Epithelial cell of proximal tubule (primary cell): ENCODE measurements around the gene BLMH. TPM values are rescaled to one million over a fixed set of nuclear protein-coding genes. Genes with fewer than 3 reads are reported as not detected.

Experiments used
- DNase-seq: peaks from one replicate; pipeline ENCODE4 v3.0.0-alpha.2; 2011; ENCODE audit warnings: low read depth
- H3K4me3 ChIP-seq: 2 replicates; pipeline ENCODE4 v1.5.1; 2011; ENCODE audit warnings: low read depth, mild to moderate bottlenecking, low read length
- total RNA-seq: library from RNA; depleted of rRNA; stranded (reverse); fragments of >200 nt; gene quantifications from 2 replicates; pipeline ENCODE4 v1.2.3, GENCODE V29; 2015
- TF ChIP-seq, protein P1 (sequence below): conservative IDR thresholded peaks from 2 replicates; pipeline ENCODE4 v1.5.1; 2012; ENCODE audit warnings: low read depth, mild to moderate bottlenecking, low read length

BLMH gene
- total RNA-seq, 1 donor from 2014 or later, result 16.8 TPM

DNA sequence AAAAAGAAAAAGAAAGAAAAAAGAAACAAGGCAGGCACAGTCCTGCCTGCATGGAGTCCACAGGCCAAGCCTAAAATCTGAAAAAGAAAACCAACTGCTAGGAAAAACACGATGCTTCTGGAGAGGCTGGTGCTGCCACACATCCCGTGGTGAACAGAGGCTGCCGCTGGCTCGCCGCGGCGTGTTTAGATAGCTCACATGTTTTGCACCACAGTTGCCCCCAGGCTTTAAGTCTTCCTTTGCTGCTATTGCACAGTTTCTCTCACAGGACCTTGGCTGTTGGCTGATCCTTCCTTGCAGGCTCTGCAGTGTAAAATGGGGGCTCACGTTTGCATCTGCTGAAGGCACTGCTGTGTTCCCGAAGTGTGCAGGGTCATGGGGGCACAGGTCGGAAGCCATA lies 64.9 kb downstream of the BLMH start:
- TF ChIP-seq, protein P1, sequence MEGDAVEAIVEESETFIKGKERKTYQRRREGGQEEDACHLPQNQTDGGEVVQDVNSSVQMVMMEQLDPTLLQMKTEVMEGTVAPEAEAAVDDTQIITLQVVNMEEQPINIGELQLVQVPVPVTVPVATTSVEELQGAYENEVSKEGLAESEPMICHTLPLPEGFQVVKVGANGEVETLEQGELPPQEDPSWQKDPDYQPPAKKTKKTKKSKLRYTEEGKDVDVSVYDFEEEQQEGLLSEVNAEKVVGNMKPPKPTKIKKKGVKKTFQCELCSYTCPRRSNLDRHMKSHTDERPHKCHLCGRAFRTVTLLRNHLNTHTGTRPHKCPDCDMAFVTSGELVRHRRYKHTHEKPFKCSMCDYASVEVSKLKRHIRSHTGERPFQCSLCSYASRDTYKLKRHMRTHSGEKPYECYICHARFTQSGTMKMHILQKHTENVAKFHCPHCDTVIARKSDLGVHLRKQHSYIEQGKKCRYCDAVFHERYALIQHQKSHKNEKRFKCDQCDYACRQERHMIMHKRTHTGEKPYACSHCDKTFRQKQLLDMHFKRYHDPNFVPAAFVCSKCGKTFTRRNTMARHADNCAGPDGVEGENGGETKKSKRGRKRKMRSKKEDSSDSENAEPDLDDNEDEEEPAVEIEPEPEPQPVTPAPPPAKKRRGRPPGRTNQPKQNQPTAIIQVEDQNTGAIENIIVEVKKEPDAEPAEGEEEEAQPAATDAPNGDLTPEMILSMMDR, result no peak
- H3K4me3 ChIP-seq, result no peak overlapping the region
- no peak for DNase-seq

- no peak overlapping the region for H3K4me3 ChIP-seq
- TF ChIP-seq, protein P1, result no peak
- no peak for DNase-seq
Measured at GRCh38 chr17:30225919-30226553, 65.7 kb downstream of the BLMH start.

DNA sequence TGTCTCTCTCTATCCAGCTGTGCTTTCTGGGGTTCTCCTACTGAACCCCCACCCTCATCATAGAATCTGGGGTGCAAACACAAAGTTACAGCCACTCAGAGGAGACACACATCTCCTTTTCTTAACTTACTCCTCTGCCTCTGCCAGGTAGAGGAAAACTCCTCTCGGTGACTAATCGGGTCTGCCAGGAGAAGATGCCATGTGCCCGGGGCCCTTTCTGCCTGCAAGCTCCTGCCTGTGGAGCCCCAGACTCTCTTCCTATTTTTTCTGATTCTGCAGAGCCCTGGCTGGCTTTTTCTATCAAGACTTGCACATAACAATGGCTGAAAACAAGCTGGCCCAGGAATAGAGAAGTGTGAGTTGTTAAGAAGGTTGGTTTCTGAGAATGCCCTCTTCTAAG lies 66.6 kb downstream of the BLMH start:
- TF ChIP-seq, protein P1, result no peak
- H3K4me3 ChIP-seq, result no peak overlapping the region

GRCh38 chr17:30224419-30224960 lies 67.3 kb downstream of the BLMH start:
- TF ChIP-seq, protein P1, result no peak
- no peak for DNase-seq
- no peak overlapping the region for H3K4me3 ChIP-seq

More for the DNA sequence above, 66.6 kb downstream of the BLMH start:
- DNase-seq, result no peak

- TF ChIP-seq, protein P1, result no peak
- no peak overlapping the region for H3K4me3 ChIP-seq
- no peak for DNase-seq
Measured at GRCh38 chr17:30222721-30223175, 69.0 kb downstream of the BLMH start.

GRCh38 chr17:30222251-30222650 lies 69.5 kb downstream of the BLMH start:
- no peak for DNase-seq
- TF ChIP-seq, protein P1, result no peak
- H3K4me3 ChIP-seq, result no peak overlapping the region

DNA sequence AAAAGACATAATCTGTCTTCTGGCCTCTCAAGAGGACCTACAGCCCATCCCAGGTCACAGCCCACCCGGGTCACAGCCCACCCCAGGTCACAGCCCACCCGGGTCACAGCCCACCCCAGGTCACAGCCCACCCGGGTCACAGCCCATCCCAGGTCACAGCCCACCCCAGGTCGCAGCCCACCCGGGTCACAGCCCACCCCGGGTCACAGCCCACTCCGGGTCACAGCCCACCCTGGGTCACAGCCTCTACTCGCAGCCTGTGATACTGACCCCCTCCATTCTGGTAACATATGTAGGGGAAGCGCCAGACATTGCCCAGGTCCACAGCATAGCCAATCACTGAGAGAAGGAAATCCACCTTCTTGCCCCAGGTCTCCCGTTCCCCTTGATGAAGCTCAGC lies 70.4 kb downstream of the BLMH start:
- no peak for DNase-seq
- no peak overlapping the region for H3K4me3 ChIP-seq
- TF ChIP-seq, protein P1, result no peak
